NCI-H524 (cell line): ENCODE data around the gene TCEA3.

Source experiments
- DNase-seq, 2 experiments: peaks; one replicate each; lab custom pipeline; 2025; lab: John Stamatoyannopoulos, UW

The TCEA3 gene

GRCh38 chr1:23421343-23421742 lies 3.2 kb downstream of the TCEA3 start:
- no peak for DNase-seq

- DNase-seq = no peak
These were observed 3.8 kb downstream of the TCEA3 start for GRCh38 chr1:23420778-23421177.

- peak in 1 of 2 experiments; percentile 8 for DNase-seq
These were observed 5.4 kb downstream of the TCEA3 start for GRCh38 chr1:23419180-23419579.

- peak; percentile 93 for DNase-seq
These were observed 7.0 kb downstream of the TCEA3 start for GRCh38 chr1:23417570-23417969.

- DNase-seq = no peak
These were observed 7.6 kb downstream of the TCEA3 start for GRCh38 chr1:23416964-23417363.

GRCh38 chr1:23408797-23409290 lies 15.7 kb downstream of the TCEA3 start:
- no peak for DNase-seq

GRCh38 chr1:23407016-23407630 lies 17.4 kb downstream of the TCEA3 start:
- DNase-seq = no peak

- DNase-seq = no peak
These were observed 18.6 kb downstream of the TCEA3 start for GRCh38 chr1:23405946-23406345.

- peak; percentile 70 to 86 for DNase-seq
These were observed 20.6 kb downstream of the TCEA3 start for GRCh38 chr1:23403735-23404486.

- DNase-seq = no peak
These were observed 21.2 kb downstream of the TCEA3 start for GRCh38 chr1:23403355-23403734.

- no peak for DNase-seq
These were observed 21.6 kb downstream of the TCEA3 start for GRCh38 chr1:23403038-23403336.

- no peak for DNase-seq
These were observed 22.1 kb downstream of the TCEA3 start for GRCh38 chr1:23402286-23403037.

- no peak for DNase-seq
These were observed 23.2 kb downstream of the TCEA3 start for GRCh38 chr1:23401313-23401712.

GRCh38 chr1:23400324-23401114 lies 24.0 kb downstream of the TCEA3 start:
- no peak for DNase-seq

- DNase-seq = no peak
These were observed 25.3 kb downstream of the TCEA3 start for GRCh38 chr1:23399229-23399628.

GRCh38 chr1:23397908-23398307 lies 26.6 kb downstream of the TCEA3 start:
- DNase-seq = no peak

- no peak for DNase-seq
These were observed 28.2 kb downstream of the TCEA3 start for GRCh38 chr1:23396380-23396779.

- no peak for DNase-seq
These were observed 28.7 kb downstream of the TCEA3 start for GRCh38 chr1:23395849-23396248.

GRCh38 chr1:23395154-23395724 lies 29.3 kb downstream of the TCEA3 start:
- DNase-seq = no peak

- DNase-seq = no peak
These were observed 29.9 kb downstream of the TCEA3 start for GRCh38 chr1:23394684-23395083.

GRCh38 chr1:23394181-23394580 lies 30.4 kb downstream of the TCEA3 start:
- DNase-seq = no peak

GRCh38 chr1:23393706-23394105 lies 30.8 kb downstream of the TCEA3 start:
- no peak for DNase-seq
